LNCAP (cell line): Measurements from ENCODE around the gene GPR176.

Experiments
- TF ChIP-seq, protein P1 (sequence below): fragments of 450-650 bp; IDR thresholded peaks from 2 replicates; pipeline ENCODE4 v1.5.1; 2017; ENCODE audit warnings: mild to moderate bottlenecking

Gene GPR176

DNA sequence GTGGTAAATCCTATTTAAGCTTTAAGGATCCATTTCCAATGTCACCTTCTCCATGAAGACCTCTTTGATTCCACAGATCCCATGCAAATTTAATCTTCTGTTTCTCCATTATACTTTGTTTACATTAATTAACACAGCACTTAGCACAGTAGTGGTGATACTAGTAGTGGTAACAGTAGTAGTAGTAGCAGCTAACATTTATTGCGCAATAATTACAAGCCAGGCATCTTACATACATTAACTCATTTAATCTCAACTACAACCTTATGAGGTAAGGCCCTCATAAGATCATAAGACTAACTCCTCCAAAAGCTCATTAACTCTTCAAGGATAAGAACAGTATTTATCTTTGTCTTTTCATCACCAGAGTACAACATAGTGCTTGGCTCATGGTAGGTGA, 82.6 kb downstream of the GPR176 start:
- TF ChIP-seq, protein P1, sequence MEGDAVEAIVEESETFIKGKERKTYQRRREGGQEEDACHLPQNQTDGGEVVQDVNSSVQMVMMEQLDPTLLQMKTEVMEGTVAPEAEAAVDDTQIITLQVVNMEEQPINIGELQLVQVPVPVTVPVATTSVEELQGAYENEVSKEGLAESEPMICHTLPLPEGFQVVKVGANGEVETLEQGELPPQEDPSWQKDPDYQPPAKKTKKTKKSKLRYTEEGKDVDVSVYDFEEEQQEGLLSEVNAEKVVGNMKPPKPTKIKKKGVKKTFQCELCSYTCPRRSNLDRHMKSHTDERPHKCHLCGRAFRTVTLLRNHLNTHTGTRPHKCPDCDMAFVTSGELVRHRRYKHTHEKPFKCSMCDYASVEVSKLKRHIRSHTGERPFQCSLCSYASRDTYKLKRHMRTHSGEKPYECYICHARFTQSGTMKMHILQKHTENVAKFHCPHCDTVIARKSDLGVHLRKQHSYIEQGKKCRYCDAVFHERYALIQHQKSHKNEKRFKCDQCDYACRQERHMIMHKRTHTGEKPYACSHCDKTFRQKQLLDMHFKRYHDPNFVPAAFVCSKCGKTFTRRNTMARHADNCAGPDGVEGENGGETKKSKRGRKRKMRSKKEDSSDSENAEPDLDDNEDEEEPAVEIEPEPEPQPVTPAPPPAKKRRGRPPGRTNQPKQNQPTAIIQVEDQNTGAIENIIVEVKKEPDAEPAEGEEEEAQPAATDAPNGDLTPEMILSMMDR, result no peak

DNA sequence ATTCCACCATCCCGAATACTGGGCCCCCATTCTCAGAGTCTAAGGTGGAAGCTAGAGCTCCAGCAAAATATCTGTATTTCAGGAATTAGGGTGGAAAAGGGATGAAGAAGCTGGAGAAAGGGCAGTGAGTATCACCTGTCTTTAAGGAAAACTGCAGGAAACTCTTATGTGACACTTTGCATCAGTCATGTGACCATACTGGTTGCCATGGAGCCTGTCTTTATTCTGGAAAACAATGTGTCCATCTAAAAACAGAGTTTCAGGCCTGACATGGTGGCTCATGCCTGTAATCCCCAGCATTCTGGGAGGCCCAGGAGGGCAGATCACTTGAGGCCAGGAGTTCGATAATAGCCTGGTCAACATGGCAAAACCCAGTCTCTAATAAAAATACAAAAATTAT, 84.5 kb downstream of the GPR176 start:
- TF ChIP-seq, protein P1, result no peak

DNA sequence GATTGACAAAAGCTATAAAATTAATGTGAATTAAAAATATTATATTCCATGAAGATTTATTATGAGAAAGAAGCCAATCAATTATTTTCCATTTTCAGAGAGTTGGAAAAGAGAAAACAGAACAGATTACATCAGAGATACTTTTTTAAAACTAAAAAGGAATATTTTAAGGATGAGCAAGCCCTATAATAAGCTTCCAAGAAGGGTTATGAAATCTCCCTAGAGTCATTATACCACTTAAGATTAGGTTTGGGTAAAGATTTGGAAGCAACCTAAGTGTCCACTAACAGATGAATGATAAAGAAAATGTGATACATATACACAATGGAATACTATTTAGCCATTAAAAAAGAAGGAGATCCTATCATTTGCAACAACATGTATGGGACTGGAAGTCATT, 85.8 kb downstream of the GPR176 start:
- TF ChIP-seq, protein P1, result no peak

DNA sequence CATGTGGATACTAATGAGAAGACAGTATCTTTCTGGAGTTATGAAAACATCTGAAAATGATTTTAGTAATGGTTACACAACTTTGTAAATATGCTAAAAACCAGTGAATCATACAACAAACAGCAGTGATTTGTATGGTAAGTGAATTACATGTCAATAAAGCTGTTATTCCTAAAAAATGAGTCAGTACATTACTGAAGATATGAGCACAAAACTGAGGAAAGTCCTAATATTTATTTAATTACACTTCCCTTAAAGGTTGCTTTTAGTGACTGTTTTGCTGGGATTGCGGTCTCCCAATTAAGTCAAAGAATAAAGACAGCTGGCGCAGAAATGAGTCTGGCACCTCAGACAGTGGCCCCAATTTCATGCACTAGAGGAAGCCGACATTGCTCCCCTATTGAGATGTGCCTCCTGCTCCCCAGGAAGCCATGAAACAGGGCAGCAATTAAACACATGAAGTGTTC, 86.5 kb downstream of the GPR176 start:
- TF ChIP-seq, protein P1, result no peak

DNA sequence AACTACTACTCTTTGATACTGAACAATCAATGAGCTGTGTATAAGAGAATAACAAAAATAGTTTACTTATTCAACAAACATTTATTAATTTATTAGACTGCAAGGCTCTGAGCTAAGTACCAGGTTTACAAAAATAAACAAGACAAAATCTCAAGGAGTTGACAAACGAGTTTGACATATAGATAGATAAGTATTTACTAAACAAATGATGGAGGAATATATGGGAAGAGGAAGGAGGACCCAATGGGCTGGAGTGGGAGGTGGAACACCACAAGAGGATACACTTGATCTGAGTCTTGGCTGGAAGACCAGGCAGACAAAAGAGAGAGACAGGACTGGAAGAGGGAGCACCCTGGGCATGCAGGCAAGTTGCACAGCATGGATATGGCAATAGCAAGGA, 89.9 kb downstream of the GPR176 start:
- TF ChIP-seq, protein P1, result no peak

DNA sequence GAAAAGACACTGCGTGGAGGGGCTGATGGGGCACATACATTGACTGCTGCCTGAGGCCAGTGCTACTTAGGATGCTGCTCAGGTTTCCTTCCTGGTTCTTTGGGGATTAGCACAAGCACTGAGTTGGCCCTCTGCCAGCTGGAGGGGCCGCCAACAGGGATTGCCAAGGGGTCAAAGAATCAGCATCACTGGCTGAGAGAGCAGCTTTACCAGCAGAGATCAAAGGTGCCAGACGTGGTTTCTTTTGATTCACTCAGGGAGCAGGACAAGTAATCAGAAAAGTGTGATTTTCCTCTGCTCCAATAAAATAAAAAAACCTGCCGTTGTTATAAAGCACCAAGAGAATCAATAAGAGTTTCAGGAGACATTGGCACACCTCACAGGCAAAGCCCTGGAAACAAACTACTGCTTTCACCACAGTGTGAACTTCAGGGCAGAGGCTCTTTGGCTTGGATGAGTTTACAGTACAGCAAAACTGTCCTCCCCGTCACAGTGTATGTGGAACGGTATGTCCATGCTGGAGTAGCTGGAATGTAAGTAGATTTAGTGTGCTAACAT, 91.6 kb downstream of the GPR176 start:
- TF ChIP-seq, protein P1, result no peak

DNA sequence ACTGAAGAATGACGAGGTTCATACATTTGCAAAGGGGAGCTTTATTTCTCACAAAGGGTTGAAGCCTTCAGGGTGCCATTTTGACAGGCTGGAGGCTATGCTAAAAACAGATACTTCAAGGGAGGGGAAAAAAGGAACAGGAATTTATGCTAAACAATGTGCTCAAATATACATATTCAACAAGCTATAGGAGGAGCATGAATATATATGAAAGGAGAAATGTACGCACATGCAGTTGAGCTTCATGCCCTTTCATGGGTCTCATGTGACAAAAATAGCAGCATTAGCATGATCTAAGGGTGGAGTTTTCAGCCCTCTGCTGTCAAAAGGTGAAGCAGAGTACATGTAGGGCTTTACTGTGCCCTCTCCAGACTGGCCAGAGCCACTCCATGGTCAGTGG, 93.1 kb downstream of the GPR176 start:
- TF ChIP-seq, protein P1, result no peak

DNA sequence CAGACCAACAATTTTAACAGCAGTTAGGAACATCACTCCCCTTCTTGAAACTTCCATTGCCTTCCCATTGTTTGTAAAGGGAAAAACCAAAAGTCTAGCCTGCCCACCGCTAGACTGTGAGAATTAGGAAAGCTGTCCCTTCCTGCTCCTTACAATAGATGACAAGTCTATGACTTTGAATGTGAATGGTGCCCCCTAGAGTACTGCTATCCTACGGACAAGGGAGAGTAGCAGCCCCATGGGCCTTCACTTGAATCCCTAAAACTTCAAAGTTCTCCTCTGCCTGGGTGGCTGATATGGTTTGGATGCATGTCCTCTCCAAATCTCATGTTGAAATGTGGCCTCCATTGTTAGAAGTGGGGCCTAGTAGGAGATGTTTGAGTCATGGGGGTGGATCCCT, 96.4 kb downstream of the GPR176 start:
- TF ChIP-seq, protein P1, result no peak
